Heart right ventricle (tissue), 16 donors: ENCODE measurements around the gene TAX1BP1. TPM values are rescaled to one million over a fixed set of nuclear protein-coding genes. Genes with fewer than 3 reads are reported as not detected.

Experiments used
- ATAC-seq, 8 donors: fragments of 200-7000 bp; cut with Tn5 transposase; one replicate each; pipeline ENCODE4 v1.9.1; 2020; ENCODE audit warnings: mild to moderate bottlenecking in 8 of 8, moderate library complexity in 8 of 8, moderate number of reproducible peaks in 1 of 8
- DNase-seq, 2 donors: peaks; one replicate each; pipeline ENCODE4 v3.0.0-alpha.2; 2020
- H3K27ac ChIP-seq, 10 donors: fragments of 200-600 bp; sonication (generic) in 2 of 10; one replicate each; pipeline versions ENCODE4 v1.5.0 to v1.8.0; 2020 to 2022; ENCODE audit warnings: mild to moderate bottlenecking in 3 of 10
- H3K27me3 ChIP-seq, 7 donors: fragments of 200-600 bp; one replicate each; pipeline ENCODE4 v1.8.0; 2021 to 2022; ENCODE audit warnings: mild to moderate bottlenecking in 2 of 7
- H3K36me3 ChIP-seq, 9 donors: fragments of 200-600 bp; sonication (generic) in 1 of 9; one replicate each; pipeline versions ENCODE4 v1.5.0 to v1.8.0; 2020 to 2022; ENCODE audit warnings: mild to moderate bottlenecking in 2 of 9
- H3K4me1 ChIP-seq, 9 donors: fragments of 200-600 bp; sonication (generic) in 1 of 9; one replicate each; pipeline versions ENCODE4 v1.5.0 to v1.8.0; 2020 to 2022; ENCODE audit warnings: mild to moderate bottlenecking in 4 of 9
- H3K4me3 ChIP-seq, 10 donors: fragments of 200-600 bp; sonication (generic) in 2 of 10; one replicate each; pipeline versions ENCODE4 v1.5.0 to v1.8.0; 2020 to 2022; ENCODE audit warnings: mild to moderate bottlenecking in 7 of 10, moderate library complexity in 2 of 10
- H3K9me3 ChIP-seq, 11 donors: fragments of 200-600 bp in 10 of 11; sonication (generic) in 2 of 11; one replicate each; pipeline versions ENCODE4 v1.5.0 to v1.8.0; 2013 to 2022; ENCODE audit warnings: mild to moderate bottlenecking in 2 of 11, control low read depth in 1 of 11, moderate library complexity in 1 of 11
- CTCF ChIP-seq, 9 donors: fragments of 200-600 bp; sonication (generic) in 2 of 9; IDR thresholded peaks; one replicate each; pipeline versions ENCODE4 v1.5.0 to v1.8.0; 2021 to 2022; ENCODE audit warnings: antibody characterized with exemption in 9 of 9, mild to moderate bottlenecking in 5 of 9, moderate library complexity in 1 of 9
- WGBS, 2 donors: extraction: QIAGEN DNeasy Blood & Tissue Kit; methylation state at CpG; one replicate each; pipeline ENCODE4 v1.1.7; 2013; ENCODE audit warnings: inconsistent platforms in 1 of 2; 5-methylcytosine and 5-hydroxymethylcytosine counted together
- intact Hi-C, 10 donors: fragments of 100-400 bp; cut with DNase I; formaldehyde crosslinking; loops; one replicate each; pipeline versions ENCODE4 v1.11.1 to v1.14.2; 2022
- polyA plus RNA-seq, 2 donors: library from polyadenylated mRNA; stranded (reverse); fragments of 200-250 nt; gene quantifications; one replicate each; pipeline ENCODE4 v1.2.3, GENCODE V29; 2013
- total RNA-seq, 10 donors: library from RNA; stranded (reverse); fragmentation: NEBNext Ultra II Directional in 3 of 10; extraction: Animal tissue kit (Norgen Biotek cat#: 25700) in 3 of 10; gene quantifications; one replicate each; pipeline versions ENCODE4 v1.2.1 to v1.2.4, GENCODE V29; 2021 to 2023
- donor health status: Arrhythmogenic right ventricular cardiomyopathy.
- donor health status: ischemic (EF 13 %, LVEDD 7.1; RV severe dilation, severe dysfunction).
- donor health status: healthy with polysubstance abuse.
- donor health status: DM: no; HTN: yes; CAD: no.
- donor health status: DM: no; HTN: no; CAD: no.
- donor health status: ischemic (EF 25% LVEDD 6.9; RV normal size, moderate dysfunction).
- donor health status: ischemic (EF 25% LVEDD 5.7; RV mildly dilated, moderate dysfunction).
- donor health status: healthy.
- donor health status: DM: yes; HTN: yes; CAD: no.
- donor health status: Ischemic cardiomyopathy.
- donor health status: ischemic (EF 35%, LVEDD 5.7; RV mildly dilated, moderate dysfunction).
- donor health status: nonischemic (EF 11% LVEDD 7.7; RV severe dilation, severe dysfunction).
- donor health status: DM: yes; HTN: yes; CAD: no.
- donor health status: PGD.
- donor health status: ischemic (EF 29% LVEDD 5.4; RV normal size, mild dysfunction).
- donor health status: nonischemic (EF 23%, LVEDD 6.1; RV moderate dilation, normal function).

Gene TAX1BP1
- total and polyA plus RNA-seq, 12 donors, result 54.0 to 190 (median 165) TPM

- no peaks in the 10 kb centered on the region for H3K9me3 ChIP-seq
- no peak for TF ChIP-seq CTCF (IDR thresholded peaks at IDR 0.05)
- H3K36me3 ChIP-seq, result no peaks in the 10 kb centered on the region
- 97 to 100% methylated on average over 9 of the region's 9 CpGs for WGBS, 2 donors
- no peak for DNase-seq
- ATAC-seq, result no peak
- H3K27ac ChIP-seq, result no peak overlapping the region
- H3K27me3 ChIP-seq, result no peaks in the 10 kb centered on the region
- H3K4me1 ChIP-seq, result peaks cover 2 to 37% (median 28%) of the 10 kb centered on the region in 9 donors
- intact Hi-C loops, result no loop called here
- no peak overlapping the region for H3K4me3 ChIP-seq
Measured at GRCh38 chr7:27875061-27875460, 135.1 kb downstream of the TAX1BP1 start.

GRCh38 chr7:27875832-27876231 is 135.9 kb downstream of the TAX1BP1 start:
- Histone ChIP-seq H3K36me3 (no peaks in the 10 kb centered on the region), H3K27ac (no peak overlapping the region), H3K4me3 (no peak overlapping the region), H3K4me1 (peaks cover 2 to 37% (median 28%) of the 10 kb centered on the region in 9 donors), H3K9me3 (no peaks in the 10 kb centered on the region), H3K27me3 (no peaks in the 10 kb centered on the region)
- intact Hi-C loops, result no loop called here
- WGBS, 2 donors, result 97 to 98% methylated on average over 2 of the region's 2 CpGs
- DNase-seq (no peak), ATAC-seq (no peak)
- TF ChIP-seq CTCF (IDR thresholded peaks at IDR 0.05), result no peak

- H3K27ac ChIP-seq, result no peak overlapping the region
- peaks cover 2 to 39% (median 28%) of the 10 kb centered on the region in 9 donors for H3K4me1 ChIP-seq
- intact Hi-C loops, result no loop called here
- no peaks in the 10 kb centered on the region for H3K9me3 ChIP-seq
- 85 to 93% methylated on average over 8 of the region's 8 CpGs for WGBS, 2 donors
- DNase-seq, result no peak
- ATAC-seq, result no peak
- H3K36me3 ChIP-seq, result no peaks in the 10 kb centered on the region
- H3K4me3 ChIP-seq, result no peak overlapping the region
- TF ChIP-seq CTCF (IDR thresholded peaks at IDR 0.05), result no peak
- H3K27me3 ChIP-seq, result no peaks in the 10 kb centered on the region
Measured at GRCh38 chr7:27876756-27877155, 136.8 kb downstream of the TAX1BP1 start.

Other genes starting within 250 kb of the TAX1BP1 start
- gene HIBADH, start 77.3 kb upstream of the TAX1BP1 start, total RNA-seq, result 10 to 100 TPM; 56.5 to 94.0 (median 80.8) TPM
- 10 to 100 TPM; 24.7 to 32.3 TPM for gene HIBADH, start 77.3 kb upstream of the TAX1BP1 start, polyA plus RNA-seq